Measurements from ENCODE around the gene EPM2AIP1. TPM values are rescaled to one million over a fixed set of nuclear protein-coding genes. Genes with fewer than 3 reads are reported as not detected.
"Not testable (repeated sequence)": the region's sequence is repeated elsewhere in the genome, so short reads cannot be mapped to it uniquely, and the experiment has no call there.

Gene EPM2AIP1
- total and polyA plus RNA-seq, 2 donors (not counting 3 experiments of a cell fraction or from before 2014, with no cell fraction given) = 5.4 to 15.1 TPM

- Histone ChIP-seq H3K4me1 (ENCODE audit: control insufficient read depth, extremely low read depth, insufficient read depth, low read length) (no peaks in the 10 kb centered on the region), H3K27ac (ENCODE audit: insufficient read depth, low read depth, low read length) (no peak overlapping the region), H4K20me1 (replicated peaks; ENCODE audit: control insufficient read depth, extremely low read depth, insufficient read depth, low read length) (no peaks in the 10 kb centered on the region), H3K9me1 (replicated peaks; ENCODE audit: control insufficient read depth, extremely low read depth, insufficient read depth, low read length) (no peaks in the 10 kb centered on the region), H3K9me3 (replicated peaks; ENCODE audit: control insufficient read depth, insufficient read depth, low read length) (no peaks in the 10 kb centered on the region), H3K9ac (replicated peaks; ENCODE audit: extremely low read depth, insufficient read depth, low read length) (no peak overlapping the region), H3K79me2 (ENCODE audit: control insufficient read depth, insufficient read depth, low read length) (no peaks in the 10 kb centered on the region), H2AFZ (ENCODE audit: low read depth, low read length) (no peak overlapping the region), H3K27me3 (ENCODE audit: control insufficient read depth in 2 of 2, insufficient read depth in 2 of 2, low read length in 2 of 2) (no peaks in the 10 kb centered on the region), H3K4me3 (replicated peaks in 1 of 3; ENCODE audit: insufficient read depth in 1 of 3, low read depth in 1 of 3, low read length in 3 of 3) (no peak overlapping the region), H3K4me2 (ENCODE audit: insufficient read depth, low read length) (no peak overlapping the region), H3K36me3 (ENCODE audit: control insufficient read depth in 2 of 2, extremely low read depth in 1 of 2, insufficient read depth in 2 of 2, low read length in 2 of 2) (no peaks in the 10 kb centered on the region)
- DNase-seq (ENCODE audit: low read depth, low spot score) = no peak
- TF ChIP-seq GATA2 (IDR thresholded peaks at IDR 0.05; ENCODE audit: insufficient read depth, insufficient read length, low read depth, low read length) (no peak), MYC (IDR thresholded peaks at IDR 0.05; ENCODE audit: low read depth, low read length) (no peak), EZH2 (IDR thresholded peaks at IDR 0.05; ENCODE audit: borderline replicate concordance, low read depth, low read length, severe bottlenecking) (no peak)
- dilution Hi-C loops (cut with MboI; ENCODE audit: extremely low pct_ligation_motif_present, low sequenced_read_pairs) = no loop called here
- ChIA-PET POLR2A (no interaction called here), CTCF (interaction anchor here (0.6 to 0.9 kb wide), 3 partner anchors 11 to 172 kb away, joined by 3 to 4 read pairs (median 3); no protein-coding TSS in a partner anchor)
- BruUV-seq (replicated peaks) = no TSS peak
- FAIRE-seq = no peak
- intact Hi-C loops (cut with micrococcal nuclease) = no loop called here
These were observed 28.6 kb downstream of the EPM2AIP1 start for GRCh38 chr3:36964331-36964730.

GRCh38 chr3:36963008-36963407, 29.9 kb downstream of the EPM2AIP1 start:
- H3K9me1 ChIP-seq (replicated peaks; ENCODE audit: control insufficient read depth, extremely low read depth, insufficient read depth, low read length); H2AFZ ChIP-seq (ENCODE audit: low read depth, low read length); H3K4me3 ChIP-seq (replicated peaks in 1 of 3; ENCODE audit: insufficient read depth in 1 of 3, low read depth in 1 of 3, low read length in 3 of 3); DNase-seq (ENCODE audit: low read depth, low spot score); POLR2A ChIA-PET; H3K36me3 ChIP-seq (ENCODE audit: control insufficient read depth in 2 of 2, extremely low read depth in 1 of 2, insufficient read depth in 2 of 2, low read length in 2 of 2); H3K79me2 ChIP-seq (ENCODE audit: control insufficient read depth, insufficient read depth, low read length); H4K20me1 ChIP-seq (replicated peaks; ENCODE audit: control insufficient read depth, extremely low read depth, insufficient read depth, low read length); H3K27me3 ChIP-seq (ENCODE audit: control insufficient read depth in 2 of 2, insufficient read depth in 2 of 2, low read length in 2 of 2); H3K4me2 ChIP-seq (ENCODE audit: insufficient read depth, low read length); H3K9ac ChIP-seq (replicated peaks; ENCODE audit: extremely low read depth, insufficient read depth, low read length); H3K4me1 ChIP-seq (ENCODE audit: control insufficient read depth, extremely low read depth, insufficient read depth, low read length); FAIRE-seq; dilution Hi-C loops (cut with MboI; ENCODE audit: extremely low pct_ligation_motif_present, low sequenced_read_pairs); BruUV-seq (replicated peaks); CTCF ChIA-PET; H3K27ac ChIP-seq (ENCODE audit: insufficient read depth, low read depth, low read length); H3K9me3 ChIP-seq (replicated peaks; ENCODE audit: control insufficient read depth, insufficient read depth, low read length); intact Hi-C loops (cut with micrococcal nuclease): not testable (repeated sequence)
